GM18519 (cell line): ENCODE data around the gene ANKRD36B.
"Not testable (repeated sequence)": the region's sequence is repeated elsewhere in the genome, so short reads cannot be mapped to it uniquely, and the experiment has no call there.

ENCODE experiments used
- ATAC-seq: cut with Tn5 transposase; IDR thresholded peaks from one replicate; pipeline ENCODE4 v1.9.1; 2021; ENCODE audit warnings: mild to moderate bottlenecking, moderate library complexity; ENCODE audit not compliant: unreplicated experiment, low FRiP score

Gene ANKRD36B

GRCh38 chr2:97550498-97550897 is 39.2 kb downstream of the ANKRD36B start:
- not testable (repeated sequence) for ATAC-seq

GRCh38 chr2:97549058-97549457 is 40.6 kb downstream of the ANKRD36B start:
- ATAC-seq = not testable (repeated sequence)

GRCh38 chr2:97548536-97548935 is 41.1 kb downstream of the ANKRD36B start:
- ATAC-seq = not testable (repeated sequence)

GRCh38 chr2:97546711-97547110 is 43.0 kb downstream of the ANKRD36B start:
- no peak for ATAC-seq

- not testable (repeated sequence) for ATAC-seq
Observed at GRCh38 chr2:97544911-97545310, 44.8 kb downstream of the ANKRD36B start.

- ATAC-seq = not testable (repeated sequence)
Observed at GRCh38 chr2:97525904-97526303, 63.8 kb downstream of the ANKRD36B start.

- not testable (repeated sequence) for ATAC-seq
Observed at GRCh38 chr2:97523816-97524215, 65.9 kb downstream of the ANKRD36B start.

GRCh38 chr2:97522916-97523555 is 66.6 kb downstream of the ANKRD36B start:
- not testable (repeated sequence) for ATAC-seq

GRCh38 chr2:97495651-97496050 is 94.0 kb downstream of the ANKRD36B start:
- ATAC-seq = not testable (repeated sequence)

GRCh38 chr2:97490141-97490540 is 99.5 kb downstream of the ANKRD36B start:
- ATAC-seq = not testable (repeated sequence)
